Right cardiac atrium (tissue), 5 donors: ENCODE measurements around the gene BNIP3. TPM values are rescaled to one million over a fixed set of nuclear protein-coding genes. Genes with fewer than 3 reads are reported as not detected.
"Not testable (repeated sequence)": the region's sequence is repeated elsewhere in the genome, so short reads cannot be mapped to it uniquely, and the experiment has no call there.

ENCODE experiments used
- ATAC-seq, 2 donors: fragments of 200-7000 bp; cut with Tn5 transposase; one replicate each; pipeline versions ENCODE4 v1.8.0 to v1.9.1; 2020; ENCODE audit warnings: moderate library complexity in 2 of 2, mild to moderate bottlenecking in 1 of 2
- DNase-seq, 3 donors: peaks; one replicate each; pipeline ENCODE4 v3.0.0-alpha.2; 2020
- H3K27ac ChIP-seq: one replicate; pipeline ENCODE4 v1.5.1; 2013; ENCODE audit warnings: mild to moderate bottlenecking, low read length, control low read depth, moderate library complexity
- H3K27me3 ChIP-seq: one replicate; pipeline ENCODE4 v1.6.1; 2013; ENCODE audit not compliant: control insufficient read depth, insufficient read depth
- H3K4me1 ChIP-seq: one replicate; pipeline ENCODE4 v1.6.1; 2013; ENCODE audit warnings: low read length; ENCODE audit not compliant: control insufficient read depth, insufficient read depth
- H3K4me3 ChIP-seq: one replicate; pipeline ENCODE4 v1.5.1; 2013; ENCODE audit warnings: low read length, control low read depth
- H3K9me3 ChIP-seq: one replicate; pipeline ENCODE4 v1.6.1; 2013; ENCODE audit warnings: low read length; ENCODE audit not compliant: control insufficient read depth
- WGBS: extraction: QIAGEN DNeasy Blood & Tissue Kit; methylation state at CpG from one replicate; pipeline ENCODE4 v1.1.7; 2013; 5-methylcytosine and 5-hydroxymethylcytosine counted together
- intact Hi-C, 4 donors: fragments of 100-400 bp; cut with DNase I; formaldehyde crosslinking; loops; one replicate each; pipeline versions ENCODE4 v1.11.0 to v1.14.0; 2022 to 2023
- polyA plus RNA-seq: library from polyadenylated mRNA; stranded (reverse); fragments of 200-250 nt; gene quantifications from one replicate; pipeline ENCODE4 v1.2.3, GENCODE V29; 2013
- total RNA-seq, 4 donors: library from RNA; stranded (reverse); fragmentation: NEBNext Ultra II Directional; extraction: Animal tissue kit (Norgen Biotek cat#: 25700); gene quantifications; one replicate each; pipeline ENCODE4 v1.2.1, GENCODE V29; 2021
- donor health status: healthy with polysubstance abuse.
- donor health status: DM: no; HTN: yes; CAD: no.
- donor health status: DM: no; HTN: no; CAD: no.
- donor health status: DM: no; HTN: yes; CAD: no; lungs with severe emphysema.
- donor health status: DM: yes; HTN: yes; CAD: no.

BNIP3 gene
- total and polyA plus RNA-seq, 5 donors, result 64.8 to 114 (median 86.1) TPM

- H3K9me3 ChIP-seq, result no peaks in the 10 kb centered on the region
- DNase-seq, result no peak
- intact Hi-C loops, result no loop called here
- H3K27me3 ChIP-seq, result no peaks in the 10 kb centered on the region
- H3K27ac ChIP-seq, result no peak overlapping the region
- 96% methylated on average over 28 of the region's 28 CpGs for WGBS
- no peak for ATAC-seq
- peaks cover 28% of the 10 kb centered on the region for H3K4me1 ChIP-seq
- H3K4me3 ChIP-seq, result no peak overlapping the region
These were observed 54.8 kb downstream of the BNIP3 start for GRCh38 chr10:131926743-131927595.

- Histone ChIP-seq H3K4me3 (no peak overlapping the region), H3K27ac (no peak overlapping the region), H3K27me3 (no peaks in the 10 kb centered on the region), H3K9me3 (no peaks in the 10 kb centered on the region), H3K4me1 (peaks cover 28% of the 10 kb centered on the region)
- WGBS, result 97% methylated on average over 10 of the region's 10 CpGs
- DNase-seq (no peak), ATAC-seq (no peak)
- intact Hi-C loops, result no loop called here
These were observed 55.5 kb downstream of the BNIP3 start for GRCh38 chr10:131926253-131926652.

DNA sequence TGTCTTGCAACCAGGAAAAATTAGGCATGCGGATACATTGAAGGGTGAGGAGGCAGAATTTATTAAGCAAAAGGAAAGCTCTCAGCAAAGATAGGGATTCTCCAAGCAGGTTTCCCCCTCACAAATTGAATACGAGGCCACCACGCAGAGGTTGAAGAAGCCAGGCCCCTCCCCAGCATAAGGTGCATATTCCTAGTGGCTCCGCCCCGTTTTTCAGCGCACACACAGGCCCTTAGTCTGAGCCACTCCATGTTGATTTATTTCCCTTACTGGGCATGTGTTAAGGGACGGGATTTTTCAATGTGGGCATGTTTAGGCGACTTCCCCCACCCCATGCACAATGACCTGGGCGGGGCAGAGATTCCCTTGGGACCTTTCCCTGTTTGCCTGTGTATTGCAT is 56.0 kb downstream of the BNIP3 start:
- ATAC-seq (no peak), DNase-seq (no peak)
- H3K4me3 ChIP-seq, result no peak overlapping the region
- intact Hi-C loops, result no loop called here
- 95% methylated on average over 9 of the region's 9 CpGs for WGBS
- peaks cover 24% of the 10 kb centered on the region for H3K4me1 ChIP-seq
- H3K27me3 ChIP-seq, result no peaks in the 10 kb centered on the region
- no peak overlapping the region for H3K27ac ChIP-seq
- no peaks in the 10 kb centered on the region for H3K9me3 ChIP-seq

GRCh38 chr10:131925011-131925649 is 56.6 kb downstream of the BNIP3 start:
- intact Hi-C loops, result no loop called here
- no peak for DNase-seq
- Histone ChIP-seq H3K27me3 (no peaks in the 10 kb centered on the region), H3K4me1 (peaks cover 20% of the 10 kb centered on the region), H3K9me3 (no peaks in the 10 kb centered on the region), H3K27ac (no peak overlapping the region), H3K4me3 (no peak overlapping the region)
- no peak for ATAC-seq

- Histone ChIP-seq H3K27ac (no peak overlapping the region), H3K27me3 (no peaks in the 10 kb centered on the region), H3K4me1 (peaks cover 8% of the 10 kb centered on the region), H3K4me3 (no peak overlapping the region), H3K9me3 (no peaks in the 10 kb centered on the region)
- 87% methylated on average over 11 of the region's 11 CpGs for WGBS
- DNase-seq, result no peak
- intact Hi-C loops, result no loop called here
- ATAC-seq, result no peak
These were observed 58.5 kb downstream of the BNIP3 start for GRCh38 chr10:131923038-131923756.

- DNase-seq, result no peak
- no peak for ATAC-seq
- Histone ChIP-seq H3K27me3 (no peaks in the 10 kb centered on the region), H3K4me1 (no peaks in the 10 kb centered on the region), H3K9me3 (no peaks in the 10 kb centered on the region), H3K27ac (no peak overlapping the region), H3K4me3 (no peak overlapping the region)
- intact Hi-C loops, result no loop called here
- 75% methylated on average over 8 of the region's 8 CpGs for WGBS
These were observed 60.5 kb downstream of the BNIP3 start for GRCh38 chr10:131921184-131921583.

GRCh38 chr10:131920693-131921092 is 61.0 kb downstream of the BNIP3 start:
- Histone ChIP-seq H3K4me3 (no peak overlapping the region), H3K4me1 (peaks cover 2% of the 10 kb centered on the region), H3K27ac (no peak overlapping the region), H3K9me3 (no peaks in the 10 kb centered on the region), H3K27me3 (no peaks in the 10 kb centered on the region)
- intact Hi-C loops, result no loop called here
- no peak for DNase-seq
- WGBS, result 95% methylated on average over 5 of the region's 5 CpGs
- ATAC-seq, result no peak

GRCh38 chr10:131920151-131920550 is 61.6 kb downstream of the BNIP3 start:
- no peak overlapping the region for H3K27ac ChIP-seq
- DNase-seq (no peak), ATAC-seq (no peak)
- peaks cover 2% of the 10 kb centered on the region for H3K4me1 ChIP-seq
- H3K4me3 ChIP-seq, result no peak overlapping the region
- H3K27me3 ChIP-seq, result no peaks in the 10 kb centered on the region
- WGBS, result 95% methylated on average over 11 of the region's 11 CpGs
- no peaks in the 10 kb centered on the region for H3K9me3 ChIP-seq
- intact Hi-C loops, result no loop called here

- H3K4me1 ChIP-seq, H3K27me3 ChIP-seq, intact Hi-C loops, ATAC-seq, DNase-seq, H3K9me3 ChIP-seq, H3K4me3 ChIP-seq, H3K27ac ChIP-seq: not testable (repeated sequence)
- 96% methylated on average over 14 of the region's 14 CpGs for WGBS
These were observed 62.3 kb downstream of the BNIP3 start for GRCh38 chr10:131919461-131919860.
